Progenitor cell of endocrine pancreas (in vitro differentiated cells): ENCODE data around the gene CELF4. TPM values are rescaled to one million over a fixed set of nuclear protein-coding genes. Genes with fewer than 3 reads are reported as not detected.

Experiments used
- DNase-seq: peaks from one replicate; pipeline ENCODE4 v3.0.0; 2021; ENCODE audit warnings: low spot score; ENCODE audit not compliant: unreplicated experiment
- H3K27ac Mint-ChIP-seq: 2 replicates; pipeline ENCODE4 v1.8.0; 2021; ENCODE audit warnings: mild to moderate bottlenecking, moderate library complexity, mixed read lengths
- H3K27me3 Mint-ChIP-seq: 2 replicates; pipeline ENCODE4 v1.8.0; 2021; ENCODE audit warnings: mixed read lengths
- H3K36me3 Mint-ChIP-seq: 2 replicates; pipeline ENCODE4 v1.8.0; 2022; ENCODE audit warnings: mixed read lengths; ENCODE audit not compliant: insufficient read depth
- H3K4me1 Mint-ChIP-seq: 2 replicates; pipeline ENCODE4 v1.8.0; 2021; ENCODE audit warnings: low read depth, mixed read lengths
- H3K4me3 Mint-ChIP-seq: 2 replicates; pipeline ENCODE4 v1.8.0; 2021; ENCODE audit warnings: low read depth, mild to moderate bottlenecking, moderate library complexity, mixed read lengths
- H3K9me3 Mint-ChIP-seq: 2 replicates; pipeline ENCODE4 v1.8.0; 2021; ENCODE audit warnings: low read depth, mixed read lengths
- total RNA-seq: library from RNA; stranded (reverse); gene quantifications from 2 replicates; pipeline ENCODE4 v1.2.1, GENCODE V29; 2021
- TF ChIP-seq, protein P1 (sequence below): fragments of 200-600 bp; sonication (generic); IDR thresholded peaks from one replicate; pipeline ENCODE4 v1.5.0; 2021; ENCODE audit warnings: antibody characterized with exemption, mild to moderate bottlenecking; ENCODE audit not compliant: unreplicated experiment

CELF4 gene
- total RNA-seq, 1 donor from 2014 or later = 4.6 TPM

DNA sequence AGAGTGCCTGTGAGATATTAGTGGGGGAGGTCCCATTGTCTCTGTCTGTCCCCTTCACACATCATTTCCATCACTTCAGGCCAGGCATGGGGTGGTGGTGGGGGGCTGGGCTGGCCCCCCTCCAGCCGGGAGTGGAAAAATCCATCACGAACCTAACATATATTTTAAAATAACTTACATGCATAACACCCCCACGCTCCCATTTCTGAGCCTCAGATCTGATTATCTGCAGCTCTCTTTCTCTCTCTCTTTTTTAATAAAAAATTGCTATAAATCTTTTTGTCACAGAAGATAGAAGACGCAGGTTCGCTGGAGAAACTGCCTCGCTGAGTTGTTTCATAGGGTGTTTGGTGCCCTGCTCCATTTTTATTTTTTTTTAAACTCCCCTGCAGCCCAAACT lies 159.8 kb downstream of the CELF4 start:
- H3K27ac Mint-ChIP-seq = no peak overlapping the region
- no peaks in the 10 kb centered on the region for H3K36me3 Mint-ChIP-seq
- H3K4me1 Mint-ChIP-seq = no peaks in the 10 kb centered on the region
- TF ChIP-seq, protein P1, sequence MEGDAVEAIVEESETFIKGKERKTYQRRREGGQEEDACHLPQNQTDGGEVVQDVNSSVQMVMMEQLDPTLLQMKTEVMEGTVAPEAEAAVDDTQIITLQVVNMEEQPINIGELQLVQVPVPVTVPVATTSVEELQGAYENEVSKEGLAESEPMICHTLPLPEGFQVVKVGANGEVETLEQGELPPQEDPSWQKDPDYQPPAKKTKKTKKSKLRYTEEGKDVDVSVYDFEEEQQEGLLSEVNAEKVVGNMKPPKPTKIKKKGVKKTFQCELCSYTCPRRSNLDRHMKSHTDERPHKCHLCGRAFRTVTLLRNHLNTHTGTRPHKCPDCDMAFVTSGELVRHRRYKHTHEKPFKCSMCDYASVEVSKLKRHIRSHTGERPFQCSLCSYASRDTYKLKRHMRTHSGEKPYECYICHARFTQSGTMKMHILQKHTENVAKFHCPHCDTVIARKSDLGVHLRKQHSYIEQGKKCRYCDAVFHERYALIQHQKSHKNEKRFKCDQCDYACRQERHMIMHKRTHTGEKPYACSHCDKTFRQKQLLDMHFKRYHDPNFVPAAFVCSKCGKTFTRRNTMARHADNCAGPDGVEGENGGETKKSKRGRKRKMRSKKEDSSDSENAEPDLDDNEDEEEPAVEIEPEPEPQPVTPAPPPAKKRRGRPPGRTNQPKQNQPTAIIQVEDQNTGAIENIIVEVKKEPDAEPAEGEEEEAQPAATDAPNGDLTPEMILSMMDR = no peak
- H3K9me3 Mint-ChIP-seq = no peaks in the 10 kb centered on the region
- no peaks in the 10 kb centered on the region for H3K27me3 Mint-ChIP-seq
- no peak for DNase-seq
- H3K4me3 Mint-ChIP-seq = no peak overlapping the region

- no peaks in the 10 kb centered on the region for H3K9me3 Mint-ChIP-seq
- no peak for DNase-seq
- H3K4me1 Mint-ChIP-seq = no peaks in the 10 kb centered on the region
- no peak overlapping the region for H3K27ac Mint-ChIP-seq
- no peaks in the 10 kb centered on the region for H3K36me3 Mint-ChIP-seq
- TF ChIP-seq, protein P1 = no peak
- H3K27me3 Mint-ChIP-seq = no peaks in the 10 kb centered on the region
- no peak overlapping the region for H3K4me3 Mint-ChIP-seq
Observed at GRCh38 chr18:37405229-37405628, 160.4 kb downstream of the CELF4 start.

DNA sequence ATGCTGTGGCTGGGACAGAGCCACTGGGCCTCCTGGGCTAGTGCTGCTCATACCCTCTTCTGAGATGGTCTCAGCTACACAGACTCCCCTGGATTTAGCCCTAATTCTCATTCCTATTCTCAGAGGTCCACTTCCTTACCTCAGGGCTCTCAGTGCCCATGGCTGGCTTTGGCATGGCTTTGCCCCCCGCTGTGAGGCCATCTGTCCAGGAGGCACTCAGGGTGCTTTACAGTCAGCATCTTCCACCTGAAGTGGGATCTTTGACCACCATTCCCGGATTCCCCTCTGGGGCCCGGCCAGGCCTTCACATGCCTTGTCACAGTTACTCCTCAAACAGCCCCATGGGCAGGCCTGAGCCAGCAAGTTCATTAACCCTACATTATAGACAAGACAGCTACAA lies 161.8 kb downstream of the CELF4 start:
- Mint-ChIP-seq H3K36me3 (no peaks in the 10 kb centered on the region), H3K27ac (no peak overlapping the region)
- TF ChIP-seq, protein P1 = no peak

DNA sequence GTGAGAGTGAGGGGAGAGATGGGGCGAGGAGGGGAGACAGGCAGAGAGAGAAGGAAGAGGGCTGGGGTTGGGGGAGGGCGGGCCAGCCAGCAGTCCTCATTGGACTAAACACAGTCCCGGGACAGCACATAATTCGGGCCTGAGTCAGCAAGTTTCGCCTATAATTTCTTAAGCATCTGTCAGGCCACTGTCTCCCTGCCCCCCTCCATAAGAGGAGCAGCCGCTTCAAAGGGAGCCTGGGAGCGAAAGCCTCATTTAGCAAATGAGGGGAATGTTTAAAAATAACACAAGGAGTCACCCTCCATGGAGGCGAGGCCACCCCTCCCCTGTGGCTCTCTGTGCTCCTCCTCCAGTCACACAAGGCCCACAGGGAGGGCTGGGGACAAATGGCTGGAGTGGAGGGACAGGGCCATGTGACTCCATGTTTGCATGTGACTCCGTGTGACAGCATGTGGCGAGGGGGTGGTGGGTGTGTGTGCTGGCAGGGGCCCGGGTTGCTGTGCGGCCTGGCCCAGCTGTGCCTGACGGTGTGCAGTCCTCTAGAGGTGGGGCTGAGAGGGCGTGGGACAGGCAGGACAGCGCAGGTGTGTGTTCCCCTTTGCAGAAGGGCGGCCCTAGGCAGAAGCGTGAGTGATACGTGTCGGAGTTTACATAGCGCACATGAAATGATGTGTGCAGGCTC lies 162.4 kb downstream of the CELF4 start:
- no peak for DNase-seq
- TF ChIP-seq, protein P1 = no peak
- no peaks in the 10 kb centered on the region for H3K9me3 Mint-ChIP-seq
- H3K27me3 Mint-ChIP-seq = no peaks in the 10 kb centered on the region
- H3K4me3 Mint-ChIP-seq = no peak overlapping the region
- no peak overlapping the region for H3K27ac Mint-ChIP-seq
- no peaks in the 10 kb centered on the region for H3K36me3 Mint-ChIP-seq
- H3K4me1 Mint-ChIP-seq = no peaks in the 10 kb centered on the region

More for the DNA sequence above, 161.8 kb downstream of the CELF4 start:
- no peaks in the 10 kb centered on the region for H3K27me3 Mint-ChIP-seq
- H3K4me1 Mint-ChIP-seq = no peaks in the 10 kb centered on the region
- H3K9me3 Mint-ChIP-seq = no peaks in the 10 kb centered on the region
- no peak overlapping the region for H3K4me3 Mint-ChIP-seq
- no peak for DNase-seq

DNA sequence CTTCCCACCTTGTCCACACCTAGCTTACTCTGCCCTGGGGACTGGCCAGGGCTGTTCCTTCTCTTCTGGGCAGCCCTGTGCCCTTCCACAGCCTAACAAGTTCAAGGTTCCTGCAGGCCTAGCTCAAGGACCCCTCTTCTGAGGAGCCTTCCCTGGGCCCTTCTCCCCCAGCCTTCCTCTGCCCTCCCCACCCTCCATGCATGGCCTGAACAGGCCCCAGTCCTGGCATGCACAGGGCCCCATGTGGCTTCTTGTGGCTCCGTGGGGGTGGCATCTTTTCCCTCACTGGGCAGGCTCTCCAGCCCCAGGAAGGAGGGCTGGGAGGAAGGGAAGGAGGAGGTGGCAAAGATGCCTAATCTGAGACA lies 162.9 kb downstream of the CELF4 start:
- DNase-seq = no peak
- H3K4me1 Mint-ChIP-seq = no peaks in the 10 kb centered on the region
- H3K27ac Mint-ChIP-seq = no peak overlapping the region
- no peak overlapping the region for H3K4me3 Mint-ChIP-seq
- TF ChIP-seq, protein P1 = no peak
- no peaks in the 10 kb centered on the region for H3K36me3 Mint-ChIP-seq
- no peaks in the 10 kb centered on the region for H3K9me3 Mint-ChIP-seq
- H3K27me3 Mint-ChIP-seq = no peaks in the 10 kb centered on the region
